Pancreas (tissue), 10 donors: Measurements from ENCODE around the gene SRRT. TPM values are rescaled to one million over a fixed set of nuclear protein-coding genes. Genes with fewer than 3 reads are reported as not detected.
A peak's percentile ranks its signal among the peaks of the same experiment; 100 is the strongest.

Experiments
- ATAC-seq, 4 donors: fragments of 200-7000 bp; cut with Tn5 transposase; one replicate each; pipeline versions ENCODE4 v1.8.0 to v1.9.1; 2020; ENCODE audit warnings: mild to moderate bottlenecking in 4 of 4, moderate library complexity in 4 of 4
- DNase-seq, 6 donors: peaks; one replicate each; pipeline ENCODE4 v3.0.0-alpha.2; 2020
- FAIRE-seq: peaks from 2 replicates; lab custom pipeline; 2012; peaks lifted over from hg19 to GRCh38; lab: Jason Lieb, UNC
- H3K27ac ChIP-seq, 4 donors: fragments of 200-600 bp; sonication (generic); 1 replicate in 3 of 4; 2 replicates in 1 of 4; pipeline versions ENCODE4 v1.5.0 to v1.8.0; 2020
- H3K27me3 ChIP-seq, 4 donors: fragments of 200-600 bp; one replicate each; pipeline ENCODE4 v1.8.0; 2021
- H3K36me3 ChIP-seq, 3 donors: fragments of 200-600 bp; sonication (generic) in 1 of 3; one replicate each; pipeline versions ENCODE4 v1.5.0 to v1.8.0; 2020 to 2021
- H3K4me1 ChIP-seq, 3 donors: fragments of 200-600 bp; one replicate each; pipeline ENCODE4 v1.8.0; 2021
- H3K4me3 ChIP-seq, 4 donors: fragments of 200-600 bp; sonication (generic) in 2 of 4; one replicate each; pipeline versions ENCODE4 v1.5.0 to v1.8.0; 2020 to 2021
- H3K9me3 ChIP-seq, 4 donors: fragments of 200-600 bp; one replicate each; pipeline ENCODE4 v1.8.0; 2021
- CTCF ChIP-seq, 4 donors: fragments of 200-600 bp; sonication (generic) in 3 of 4; IDR thresholded peaks; one replicate each; pipeline versions ENCODE4 v1.5.0 to v1.8.0; 2021; ENCODE audit warnings: antibody characterized with exemption in 4 of 4
- WGBS, 2 donors: extraction: QIAGEN DNeasy Blood & Tissue Kit; methylation state at CpG; one replicate each; pipeline ENCODE4 v1.1.7; 2013; 5-methylcytosine and 5-hydroxymethylcytosine counted together
- intact Hi-C, 3 donors: fragments of 100-400 bp; cut with DNase I; formaldehyde crosslinking; loops; one replicate each; pipeline versions ENCODE4 v1.11.1 to v1.14.2; 2022
- polyA plus RNA-seq, 2 donors: library from polyadenylated mRNA; stranded (reverse); fragments of 200-250 nt; gene quantifications; one replicate each; pipeline ENCODE4 v1.2.3, GENCODE V29; 2013
- total RNA-seq, 6 donors: library from RNA; stranded (reverse); fragmentation: NEBNext Ultra II Directional in 4 of 6; extraction: Animal tissue kit (Norgen Biotek cat#: 25700) in 4 of 6; gene quantifications; one replicate each; pipeline versions ENCODE4 v1.2.1 to v1.2.4, GENCODE V29; 2021 to 2023
- donor health status: healthy with polysubstance abuse.
- donor health status: DM: no; HTN: no; CAD: no; lungs with moderate emphysema.
- donor health status: DM: no; HTN: no; CAD: no.
- donor health status: control.
- donor health status: control.
- donor health status: Bipolar disorder and iron deficiency.
- donor health status: DM: yes; HTN: yes; CAD: no.
- donor health status: DM: no; HTN: no; CAD: no.
- donor health status: DM: no; HTN: no; CAD: no.
- donor health status: DM: yes; HTN: yes; CAD: no.

SRRT gene
- total and polyA plus RNA-seq, 8 donors = 39.2 to 179 (median 60.3) TPM

- ATAC-seq (no peak), DNase-seq (no peak), FAIRE-seq (no peak)
- Histone ChIP-seq H3K4me1 (peaks cover 8 to 27% (median 20%) of the 10 kb centered on the region in 3 donors), H3K27ac (no peak overlapping the region), H3K36me3 (peaks cover 4 to 20% (median 16%) of the 10 kb centered on the region in 3 donors), H3K27me3 (no peaks in the 10 kb centered on the region), H3K9me3 (no peaks in the 10 kb centered on the region), H3K4me3 (no peak overlapping the region)
- intact Hi-C loops = no loop called here
- 79 to 83% methylated on average over 7 of the region's 7 CpGs for WGBS, 2 donors
- TF ChIP-seq CTCF (IDR thresholded peaks at IDR 0.05) = no peak
Measured at GRCh38 chr7:100878013-100878412, 3.1 kb downstream of the SRRT start.

GRCh38 chr7:100878685-100879084 is 3.8 kb downstream of the SRRT start:
- WGBS, 2 donors = 66 to 70% methylated on average over 6 of the region's 6 CpGs
- FAIRE-seq (no peak), ATAC-seq (no peak), DNase-seq (no peak)
- peaks cover 8 to 27% (median 20%) of the 10 kb centered on the region in 3 donors for H3K4me1 ChIP-seq
- TF ChIP-seq CTCF (IDR thresholded peaks at IDR 0.05) = no peak
- no peak overlapping the region for H3K4me3 ChIP-seq
- H3K36me3 ChIP-seq = peaks cover 4 to 24% (median 16%) of the 10 kb centered on the region in 3 donors
- intact Hi-C loops = no loop called here
- H3K27ac ChIP-seq = no peak overlapping the region
- no peaks in the 10 kb centered on the region for H3K27me3 ChIP-seq
- no peaks in the 10 kb centered on the region for H3K9me3 ChIP-seq

GRCh38 chr7:100879685-100880261 is 4.9 kb downstream of the SRRT start:
- H3K4me1 ChIP-seq = peaks cover 8 to 21% (median 14%) of the 10 kb centered on the region in 3 donors
- DNase-seq (peak in 1 of 6 donors; percentile 17), FAIRE-seq (no peak), ATAC-seq (no peak)
- no peaks in the 10 kb centered on the region for H3K27me3 ChIP-seq
- H3K36me3 ChIP-seq = peaks cover 4 to 34% (median 16%) of the 10 kb centered on the region in 3 donors
- H3K9me3 ChIP-seq = no peaks in the 10 kb centered on the region
- TF ChIP-seq CTCF (IDR thresholded peaks at IDR 0.05) = no peak
- intact Hi-C loops = no loop called here
- WGBS, 2 donors = 84 to 86% methylated on average over 11 of the region's 11 CpGs
- no peak overlapping the region for H3K4me3 ChIP-seq
- H3K27ac ChIP-seq = no peak overlapping the region

GRCh38 chr7:100880645-100881044 is 5.7 kb downstream of the SRRT start:
- Histone ChIP-seq H3K27me3 (no peaks in the 10 kb centered on the region), H3K27ac (no peak overlapping the region), H3K4me1 (peaks cover 8 to 21% (median 14%) of the 10 kb centered on the region in 3 donors), H3K36me3 (peaks cover 4 to 43% (median 23%) of the 10 kb centered on the region in 3 donors), H3K4me3 (no peak overlapping the region), H3K9me3 (no peaks in the 10 kb centered on the region)
- intact Hi-C loops = no loop called here
- no peak for TF ChIP-seq CTCF (IDR thresholded peaks at IDR 0.05)
- peak in 2 of 6 donors; percentile 9 for DNase-seq
- no peak for ATAC-seq
- FAIRE-seq = no peak
- WGBS, 2 donors = 94 to 96% methylated on average over 7 of the region's 7 CpGs

- no peak for ATAC-seq
- Histone ChIP-seq H3K27me3 (no peaks in the 10 kb centered on the region), H3K36me3 (peaks cover 4 to 48% (median 27%) of the 10 kb centered on the region in 3 donors), H3K9me3 (no peaks in the 10 kb centered on the region), H3K4me3 (no peak overlapping the region), H3K4me1 (peaks cover 5 to 16% (median 9%) of the 10 kb centered on the region in 3 donors), H3K27ac (no peak overlapping the region)
- whole genome bisulfite sequencing, 2 donors = 92 to 94% methylated on average over 12 to 20 of the region's 20 CpGs
- peak in 3 of 6 donors; percentile 8 to 47 (median 11) for DNase-seq
- no peak for TF ChIP-seq CTCF (IDR thresholded peaks at IDR 0.05)
- FAIRE-seq = no peak
- intact Hi-C loops = no loop called here
Measured at GRCh38 chr7:100881136-100881535, 6.2 kb downstream of the SRRT start.
